HG03039 (cell line): ENCODE results near the gene HEBP2.

Source experiments
- ATAC-seq: cut with Tn5 transposase; IDR thresholded peaks from one replicate; pipeline ENCODE4 v1.9.1; 2021; ENCODE audit warnings: mild to moderate bottlenecking, moderate library complexity; ENCODE audit not compliant: unreplicated experiment

Gene HEBP2

DNA sequence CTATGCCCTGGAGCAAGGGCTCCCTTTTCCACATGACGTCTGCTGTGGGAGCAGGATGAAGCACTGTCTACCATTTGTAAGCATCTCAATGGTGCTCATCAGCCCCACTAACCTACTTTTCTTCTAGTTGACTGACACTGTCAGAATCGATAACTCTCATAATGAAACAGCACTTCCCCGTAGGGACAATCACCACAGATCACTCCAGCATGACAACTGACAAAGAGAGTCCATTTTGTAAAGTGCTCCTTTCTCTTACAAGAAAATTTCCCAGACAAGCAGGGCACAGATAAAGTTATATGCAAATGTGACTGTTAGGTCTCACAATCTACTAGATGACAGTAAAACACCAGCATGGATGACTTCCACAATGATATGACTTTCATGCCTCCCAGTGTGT lies 46.4 kb downstream of the HEBP2 start:
- ATAC-seq = no peak

DNA sequence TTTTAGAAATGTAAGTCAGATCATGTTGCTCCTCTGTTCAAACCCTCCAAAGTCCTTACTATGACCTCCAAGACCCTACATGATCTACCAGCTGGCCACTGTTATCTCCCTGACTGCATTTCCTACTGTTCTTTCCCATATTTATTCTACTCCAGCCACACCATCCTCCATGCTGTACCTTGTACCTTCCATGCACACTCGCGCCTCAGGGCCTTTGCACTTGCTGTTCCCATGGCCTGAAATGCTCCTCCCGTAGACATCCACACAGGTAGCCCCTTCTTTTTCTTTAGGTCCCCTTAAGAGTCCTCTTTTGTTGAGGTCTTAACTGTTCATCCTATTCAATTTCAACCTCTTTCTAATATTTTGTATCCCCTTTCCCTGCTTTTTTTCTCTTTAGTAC lies 47.0 kb downstream of the HEBP2 start:
- no peak for ATAC-seq

DNA sequence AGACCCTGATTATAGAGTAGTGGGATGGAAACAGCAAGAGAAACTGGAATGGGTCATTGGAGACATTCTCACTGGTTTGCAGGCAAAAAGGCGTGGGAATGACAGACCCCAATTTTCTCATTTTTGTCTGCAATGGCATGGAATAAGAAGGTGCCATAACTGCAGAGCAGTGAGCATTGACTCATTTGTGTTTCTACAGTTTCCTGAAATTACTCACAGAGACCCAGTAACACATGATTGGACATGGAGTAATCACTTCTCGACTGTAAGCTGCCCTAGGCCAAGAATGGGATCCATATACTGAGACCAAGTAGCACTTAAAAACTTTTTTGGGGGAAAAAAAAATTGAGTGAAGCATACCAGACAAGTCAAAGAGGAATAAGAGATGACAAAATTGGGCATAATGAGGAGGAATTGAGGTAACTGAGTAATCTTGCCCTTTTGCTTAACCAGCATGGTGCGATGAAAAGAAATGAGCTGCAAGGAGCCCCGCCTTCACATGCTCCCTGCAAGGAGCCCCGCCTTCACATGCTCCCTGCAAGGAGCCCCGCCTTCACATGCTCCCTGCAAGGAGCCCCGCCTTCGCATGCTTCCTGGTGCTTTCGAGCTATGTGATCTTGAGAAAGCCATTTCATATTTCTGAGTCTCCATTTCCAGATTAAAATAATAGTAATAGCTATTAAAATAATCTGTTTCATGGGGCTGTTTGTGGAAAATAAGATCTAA lies 51.1 kb downstream of the HEBP2 start:
- ATAC-seq = peak; percentile 60

DNA sequence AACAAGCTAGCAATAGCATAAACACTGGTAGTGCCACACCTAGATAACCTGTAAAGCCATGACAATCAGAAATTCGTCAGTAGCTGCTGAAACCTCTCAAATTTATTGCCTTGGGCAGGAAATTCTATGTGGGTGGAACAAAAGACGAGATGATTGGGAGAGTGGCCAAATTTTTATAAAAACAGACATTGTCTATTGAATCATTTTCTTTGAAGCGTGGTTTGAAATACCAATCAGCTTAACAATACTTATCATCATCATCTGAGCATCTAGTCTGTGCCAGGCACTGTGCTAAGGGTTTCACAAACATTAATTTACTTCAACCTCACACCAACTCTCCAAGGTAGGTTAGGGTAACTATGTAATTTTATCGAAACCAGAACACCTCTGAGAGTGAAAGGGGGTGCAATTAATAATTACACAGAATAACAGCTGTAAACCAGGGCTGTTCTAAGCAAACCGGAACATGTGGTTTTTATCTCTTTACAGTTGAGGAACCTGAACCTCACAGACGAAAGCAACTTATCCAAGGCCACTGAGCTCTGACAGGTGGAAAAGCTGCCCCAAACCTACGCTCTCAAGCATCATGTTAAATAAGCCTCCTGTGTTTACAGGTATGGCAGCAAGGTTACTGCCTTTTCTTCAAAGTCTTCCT lies 51.9 kb downstream of the HEBP2 start:
- no peak for ATAC-seq

DNA sequence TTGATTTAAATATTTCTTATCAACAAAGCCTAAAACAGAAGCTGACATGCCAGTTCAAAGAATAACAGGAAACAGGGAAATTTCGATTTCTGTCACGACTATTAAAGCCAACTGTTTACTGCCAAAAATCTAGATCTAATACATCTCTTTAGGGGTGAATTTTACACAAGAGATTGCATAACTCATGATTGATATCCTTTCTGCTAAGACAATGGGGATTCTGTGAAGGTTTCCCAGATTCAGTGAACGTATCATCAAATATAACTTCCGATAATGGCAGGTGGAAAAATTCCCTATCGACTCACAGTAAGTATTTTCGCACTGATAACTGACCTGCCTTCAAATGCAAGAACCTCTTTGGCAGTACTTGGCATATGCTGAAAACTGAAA lies 52.4 kb downstream of the HEBP2 start:
- no peak for ATAC-seq

DNA sequence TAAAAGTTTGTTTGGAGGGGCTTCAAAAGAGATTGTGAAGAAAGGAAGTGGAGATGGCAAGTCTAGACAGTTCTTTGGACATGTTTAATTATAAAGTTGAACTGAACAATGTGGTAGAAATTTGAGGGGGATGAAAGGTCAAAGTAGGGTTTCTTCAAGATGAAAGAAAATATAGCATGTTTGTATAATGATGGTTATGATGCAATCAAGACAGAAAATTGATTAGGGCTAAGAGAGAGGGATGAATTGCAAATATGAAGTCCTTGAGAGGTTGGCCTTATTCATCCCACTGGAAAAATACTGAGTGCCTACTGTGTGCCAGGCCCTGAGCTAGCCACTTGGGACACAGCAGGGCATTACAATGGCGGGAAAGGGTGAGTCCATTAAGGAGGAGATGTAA lies 57.6 kb downstream of the HEBP2 start:
- ATAC-seq = no peak

DNA sequence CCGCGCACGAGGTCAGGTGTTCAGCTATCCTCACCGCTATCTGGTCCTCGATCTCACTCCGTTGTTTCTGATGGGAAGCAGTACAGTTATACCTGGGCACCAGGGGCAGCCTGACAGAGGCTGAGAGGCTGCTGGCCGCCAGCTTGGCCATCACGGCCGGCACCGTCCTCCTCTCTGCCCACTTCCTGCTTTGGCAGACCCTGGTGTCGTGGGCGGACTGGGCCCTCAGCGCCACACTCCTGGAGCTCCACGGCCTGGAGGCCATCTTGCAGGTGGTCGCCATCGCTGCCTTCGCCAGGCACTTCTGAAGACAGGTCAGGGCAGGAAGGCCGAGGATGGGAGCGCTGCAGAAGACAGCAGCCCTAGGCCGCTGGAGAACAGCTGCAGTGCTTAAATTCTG lies 60.1 kb downstream of the HEBP2 start:
- ATAC-seq = no peak

DNA sequence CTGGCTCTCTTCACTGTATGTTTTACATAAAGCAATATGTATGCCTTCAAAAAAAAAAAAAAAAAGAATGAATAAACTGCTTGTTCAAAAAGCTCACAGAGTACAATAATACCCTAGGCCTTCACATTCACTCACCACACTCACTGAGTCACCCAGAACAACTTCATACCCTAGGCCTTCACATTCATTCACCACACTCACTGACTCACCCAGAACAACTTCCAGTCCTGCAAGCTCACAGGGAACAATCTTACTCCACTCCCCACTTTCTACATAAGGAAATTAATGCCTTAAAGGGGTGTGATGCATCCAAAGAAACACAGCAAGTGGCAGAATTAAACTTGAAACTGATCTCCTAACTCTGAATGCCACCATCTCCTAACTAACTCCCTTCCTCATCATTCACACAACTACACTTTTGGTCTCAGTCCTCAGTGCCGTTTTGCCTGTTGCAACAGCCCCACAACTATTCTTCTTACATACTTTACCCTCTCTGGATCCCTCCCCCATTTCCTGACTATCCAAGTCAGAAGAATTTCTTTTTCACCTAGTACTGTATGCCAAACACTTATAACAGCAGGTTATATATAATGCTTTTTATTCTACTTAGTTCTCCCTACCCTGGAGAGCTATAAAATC lies 61.1 kb downstream of the HEBP2 start:
- no peak for ATAC-seq

DNA sequence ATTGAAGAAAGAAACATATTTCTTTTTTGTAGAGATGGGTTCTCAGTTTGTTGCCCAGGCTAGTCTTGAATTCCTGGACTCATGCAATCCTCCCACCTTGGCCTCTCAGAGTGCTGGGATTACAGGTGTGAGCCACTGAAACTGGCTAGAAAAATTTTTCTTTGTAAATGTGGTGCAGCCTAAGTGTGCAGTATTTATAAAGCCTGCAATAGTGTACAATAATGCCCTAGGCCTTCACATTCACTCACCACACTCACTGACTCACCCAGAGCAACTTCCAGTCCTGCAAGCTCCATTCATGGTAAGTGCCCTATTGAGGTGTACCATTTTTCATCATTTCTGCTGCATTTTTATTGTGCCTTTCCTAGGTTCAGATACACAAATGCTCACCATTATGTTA lies 63.9 kb downstream of the HEBP2 start:
- no peak for ATAC-seq

DNA sequence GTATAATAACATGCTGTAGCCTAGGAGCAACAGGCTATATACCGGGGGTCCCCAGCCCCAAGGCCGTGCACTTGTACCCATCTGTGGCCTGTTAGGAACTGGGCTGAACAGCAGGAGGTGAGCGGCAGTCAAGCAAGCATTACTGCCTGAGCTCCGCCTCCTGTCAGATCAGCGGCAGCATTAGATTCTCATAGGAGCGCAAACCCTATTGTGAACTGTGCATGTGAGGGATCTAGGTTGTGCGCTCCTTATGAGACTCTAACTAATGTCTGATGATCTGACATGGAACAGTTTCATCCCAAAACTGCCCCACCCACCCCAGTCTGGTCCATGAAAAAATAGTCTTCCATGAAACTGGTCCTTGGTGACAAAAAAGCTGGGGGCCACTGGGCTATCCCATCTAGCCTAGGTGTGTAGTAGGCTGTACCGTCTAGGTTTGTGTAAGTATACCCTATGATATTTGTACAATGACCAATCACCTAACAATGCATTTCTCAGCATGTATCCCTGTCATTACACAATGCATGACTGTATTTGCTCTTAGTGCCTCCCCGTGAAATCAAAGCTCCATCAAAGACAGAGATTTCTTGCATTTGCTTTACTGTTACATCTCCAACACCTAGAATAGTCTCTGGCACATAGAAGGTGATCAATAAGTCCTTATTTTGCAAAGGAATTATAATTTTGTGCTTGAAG lies 64.4 kb downstream of the HEBP2 start:
- no peak for ATAC-seq
